SJCRH30 (cell line): ENCODE data around the gene DISP1. TPM values are rescaled to one million over a fixed set of nuclear protein-coding genes. Genes with fewer than 3 reads are reported as not detected.

Experiments
- DNase-seq, 2 experiments: peaks; one replicate each; pipeline ENCODE4 v3.0.0-alpha.2; 2015 to 2020
- H3K27ac ChIP-seq: fragments of 250-450 bp; sonication (Bioruptor Pico); 2 replicates; pipeline ENCODE4 v1.5.1; 2020; ENCODE audit warnings: mild to moderate bottlenecking, moderate library complexity
- H3K27me3 ChIP-seq: fragments of 250-450 bp; sonication (Bioruptor Pico); 2 replicates; pipeline ENCODE4 v1.5.1; 2020; ENCODE audit warnings: mild to moderate bottlenecking, moderate library complexity
- H3K36me3 ChIP-seq: fragments of 250-450 bp; sonication (Bioruptor Pico); 2 replicates; pipeline ENCODE4 v1.5.1; 2020; ENCODE audit warnings: mild to moderate bottlenecking, moderate library complexity
- H3K4me1 ChIP-seq: fragments of 250-450 bp; sonication (Bioruptor Pico); 2 replicates; pipeline ENCODE4 v1.5.1; 2020; ENCODE audit warnings: mild to moderate bottlenecking, moderate library complexity
- H3K4me3 ChIP-seq: fragments of 250-450 bp; sonication (Bioruptor Pico); 2 replicates; pipeline ENCODE4 v1.5.1; 2020; ENCODE audit warnings: mild to moderate bottlenecking, moderate library complexity
- H3K9me3 ChIP-seq: fragments of 250-450 bp; sonication (Bioruptor Pico); replicated peaks from 2 replicates; pipeline ENCODE4 v1.5.1; 2020; ENCODE audit warnings: mild to moderate bottlenecking, moderate library complexity
- total RNA-seq: library from RNA; depleted of rRNA; stranded (reverse); fragments of >200 nt; shearing (Covaris generic); gene quantifications from 2 replicates; pipeline ENCODE4 v1.2.3, GENCODE V29; 2014

Gene DISP1
- total RNA-seq, 1 experiment from 2014 or later: 24.6 TPM

DNA sequence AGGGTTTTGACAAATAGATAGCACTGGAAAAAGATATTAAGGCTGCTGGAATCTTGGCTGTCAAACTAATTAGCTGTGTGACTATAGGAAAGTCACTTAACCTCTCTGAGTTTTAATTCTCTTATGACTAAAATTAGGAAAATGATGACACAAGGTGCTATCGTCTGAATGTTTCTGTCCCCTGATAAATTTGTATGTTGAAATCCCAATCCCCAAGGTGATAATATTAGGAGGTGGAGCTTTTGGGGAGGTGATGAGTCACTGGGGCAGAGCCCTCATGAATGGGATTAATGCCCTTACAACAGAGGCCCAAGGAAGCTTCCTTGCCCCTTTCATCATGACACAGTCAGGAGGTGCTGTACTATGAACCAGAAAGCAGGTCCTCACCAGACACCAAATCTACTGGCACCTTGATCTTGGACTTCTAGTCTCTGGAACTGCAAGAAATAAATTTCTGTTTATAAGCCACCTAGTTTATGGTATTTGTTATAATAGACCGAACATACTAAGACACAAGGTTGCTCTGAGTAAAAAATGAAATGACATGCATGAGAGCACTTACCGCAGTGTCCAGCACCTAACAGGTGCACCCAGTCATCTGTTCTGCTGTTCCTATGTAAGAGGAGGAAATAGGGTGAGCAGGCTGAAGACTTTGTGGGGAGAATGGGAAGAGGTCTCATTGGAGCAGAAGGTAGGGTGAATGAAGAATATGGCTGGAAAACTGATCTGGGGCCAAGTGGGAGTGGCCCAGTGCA lies 26.3 kb upstream of the DISP1 start:
- Histone ChIP-seq H3K36me3 (no peaks in the 10 kb centered on the region), H3K4me1 (peaks cover 30% of the 10 kb centered on the region), H3K27ac (no peak overlapping the region), H3K9me3 (no peaks in the 10 kb centered on the region), H3K27me3 (no peaks in the 10 kb centered on the region), H3K4me3 (no peak overlapping the region)
- DNase-seq: no peak

- no peak for DNase-seq
- H3K36me3 ChIP-seq: no peaks in the 10 kb centered on the region
- H3K27ac ChIP-seq: no peak overlapping the region
- peaks cover 17% of the 10 kb centered on the region for H3K4me1 ChIP-seq
- H3K4me3 ChIP-seq: no peak overlapping the region
- no peaks in the 10 kb centered on the region for H3K27me3 ChIP-seq
- H3K9me3 ChIP-seq: no peaks in the 10 kb centered on the region
These were observed 24.7 kb upstream of the DISP1 start for GRCh38 chr1:222790115-222790514.

DNA sequence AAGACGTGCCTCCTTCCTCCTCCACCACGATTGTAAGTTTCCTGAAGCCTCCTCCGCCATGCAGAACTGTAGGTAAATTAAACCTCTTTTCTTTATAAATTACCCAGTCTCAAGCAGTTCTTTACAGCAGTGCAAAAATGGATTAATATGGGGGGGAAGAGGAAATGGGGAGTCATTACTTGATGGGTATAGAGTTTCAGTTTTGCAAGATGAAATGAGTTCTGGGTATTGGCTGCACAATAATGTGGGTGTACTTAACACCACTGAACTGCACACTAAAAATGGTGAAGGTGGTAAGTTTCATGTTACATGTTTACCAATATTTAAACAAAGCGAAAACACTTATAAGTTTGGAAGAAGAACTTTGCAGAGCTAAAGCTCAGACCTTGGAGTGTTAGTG lies 24.3 kb upstream of the DISP1 start:
- no peak overlapping the region for H3K27ac ChIP-seq
- DNase-seq: no peak

DNA sequence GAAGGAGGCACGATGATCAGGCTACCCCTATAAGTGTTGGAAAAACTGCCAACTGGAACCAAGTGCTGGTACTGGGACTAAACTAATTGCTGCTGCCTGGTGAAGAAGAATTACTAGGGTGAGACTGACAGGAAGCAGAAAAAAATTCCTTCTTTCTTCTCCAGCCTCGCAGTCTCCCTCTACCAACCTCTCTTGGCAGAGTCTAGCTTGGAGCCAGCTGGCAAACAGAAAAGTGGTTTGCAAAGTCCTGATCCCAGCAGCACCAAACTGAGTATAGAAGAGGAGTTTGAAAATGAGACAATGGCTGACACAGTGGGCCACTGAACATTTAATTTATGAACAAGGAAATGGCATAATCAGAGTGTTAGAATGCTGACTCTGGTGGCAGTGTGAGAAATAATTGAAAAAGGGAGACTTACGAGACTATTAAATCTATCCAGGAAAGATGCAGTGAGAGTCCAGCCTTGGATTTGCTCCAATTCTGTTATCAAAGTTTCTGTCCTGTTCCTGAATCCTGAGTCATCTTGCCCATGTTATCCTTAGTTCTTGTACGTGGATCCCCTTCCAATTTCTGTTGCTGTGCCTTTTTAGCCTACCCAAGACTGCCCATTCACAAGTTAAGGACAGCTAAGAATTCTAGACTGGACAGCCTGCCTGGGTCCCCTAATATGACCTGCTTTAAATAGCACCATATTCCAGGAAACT lies 23.7 kb upstream of the DISP1 start:
- H3K9me3 ChIP-seq: no peaks in the 10 kb centered on the region
- no peaks in the 10 kb centered on the region for H3K27me3 ChIP-seq
- H3K4me3 ChIP-seq: no peak overlapping the region
- no peak overlapping the region for H3K27ac ChIP-seq
- DNase-seq: no peak
- no peaks in the 10 kb centered on the region for H3K36me3 ChIP-seq
- H3K4me1 ChIP-seq: peaks cover 7% of the 10 kb centered on the region

More for the DNA sequence above, 24.3 kb upstream of the DISP1 start:
- no peaks in the 10 kb centered on the region for H3K9me3 ChIP-seq
- H3K36me3 ChIP-seq: no peaks in the 10 kb centered on the region
- H3K27me3 ChIP-seq: no peaks in the 10 kb centered on the region
- H3K4me1 ChIP-seq: peaks cover 13% of the 10 kb centered on the region
- H3K4me3 ChIP-seq: no peak overlapping the region

DNA sequence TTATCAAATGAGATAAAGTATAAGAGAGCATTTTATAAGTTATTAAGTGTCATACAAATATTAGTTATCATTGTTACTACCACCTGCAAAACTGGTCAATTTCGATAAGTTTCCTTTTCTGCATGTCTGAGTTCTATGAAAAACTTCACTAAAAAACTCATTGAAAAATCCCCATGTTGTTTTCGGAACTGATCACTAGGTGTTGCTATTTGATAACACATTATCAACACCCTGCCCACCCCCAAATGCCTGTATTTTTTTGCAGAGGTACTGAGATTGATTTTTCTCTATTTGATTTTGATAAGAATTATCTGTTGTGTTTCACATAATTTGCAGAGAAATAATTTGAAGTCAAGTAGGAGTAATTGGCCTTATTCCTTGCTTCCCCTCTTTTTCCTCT lies 22.1 kb upstream of the DISP1 start:
- Histone ChIP-seq H3K9me3 (no peaks in the 10 kb centered on the region), H3K4me3 (no peak overlapping the region), H3K27me3 (no peaks in the 10 kb centered on the region), H3K4me1 (no peaks in the 10 kb centered on the region), H3K36me3 (no peaks in the 10 kb centered on the region), H3K27ac (no peak overlapping the region)
- peak in 1 of 2 experiments; percentile 64 for DNase-seq

DNA sequence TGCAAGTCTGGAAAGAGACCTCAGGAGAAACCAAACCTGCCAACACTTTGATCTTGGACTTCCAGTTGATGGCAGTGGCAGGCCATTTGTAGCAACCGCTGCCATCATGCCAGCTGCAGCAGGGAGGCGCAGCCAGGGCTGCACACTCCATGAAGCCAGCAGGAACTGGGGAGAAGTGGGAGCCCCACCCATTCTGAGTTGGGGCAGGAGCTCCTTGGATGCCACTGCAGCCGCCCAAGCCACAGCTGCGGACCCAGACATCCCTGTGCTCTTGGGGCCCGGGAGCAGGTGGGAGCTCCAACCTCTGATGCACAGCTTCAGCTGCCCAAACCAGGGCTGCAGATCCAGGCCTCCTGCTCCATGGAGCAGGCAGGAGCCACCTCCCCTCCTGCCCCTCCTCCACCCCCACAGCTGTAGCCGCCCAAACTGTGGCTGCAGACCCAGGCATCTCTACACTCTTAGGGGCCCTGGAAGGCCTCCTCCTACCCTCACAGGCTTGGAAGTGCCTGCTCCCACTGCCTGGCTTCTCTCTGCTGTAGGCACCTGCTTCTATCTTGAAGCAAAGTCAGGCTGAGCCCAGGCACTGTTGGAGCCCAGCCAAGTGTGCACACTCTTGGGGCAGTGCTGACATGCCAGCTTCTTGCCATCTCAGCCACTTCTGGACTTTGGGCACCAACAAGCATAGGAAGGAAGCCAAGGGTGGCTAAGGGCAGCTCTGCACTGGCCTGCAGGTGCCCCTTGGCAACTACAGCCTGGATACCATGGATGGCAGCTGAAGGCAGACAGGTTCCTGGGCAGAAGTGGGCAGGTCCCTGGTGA lies 20.0 kb upstream of the DISP1 start:
- no peaks in the 10 kb centered on the region for H3K9me3 ChIP-seq
- no peaks in the 10 kb centered on the region for H3K36me3 ChIP-seq
- H3K27me3 ChIP-seq: no peaks in the 10 kb centered on the region
- DNase-seq: peak; percentile 48 to 64
- no peaks in the 10 kb centered on the region for H3K4me1 ChIP-seq
- H3K4me3 ChIP-seq: no peak overlapping the region
- H3K27ac ChIP-seq: no peak overlapping the region

GRCh38 chr1:222798116-222798515 lies 16.7 kb upstream of the DISP1 start:
- DNase-seq: peak; percentile 14 to 26
- Histone ChIP-seq H3K9me3 (no peaks in the 10 kb centered on the region), H3K27ac (no peak overlapping the region), H3K4me3 (no peak overlapping the region), H3K36me3 (no peaks in the 10 kb centered on the region), H3K27me3 (no peaks in the 10 kb centered on the region), H3K4me1 (no peaks in the 10 kb centered on the region)

GRCh38 chr1:222798975-222799374 lies 15.9 kb upstream of the DISP1 start:
- no peak overlapping the region for H3K4me3 ChIP-seq
- no peak for DNase-seq
- no peaks in the 10 kb centered on the region for H3K9me3 ChIP-seq
- H3K27ac ChIP-seq: no peak overlapping the region
- H3K27me3 ChIP-seq: no peaks in the 10 kb centered on the region
- no peaks in the 10 kb centered on the region for H3K36me3 ChIP-seq
- H3K4me1 ChIP-seq: no peaks in the 10 kb centered on the region

GRCh38 chr1:222801067-222801466 lies 13.8 kb upstream of the DISP1 start:
- H3K4me3 ChIP-seq: no peak overlapping the region
- H3K36me3 ChIP-seq: no peaks in the 10 kb centered on the region
- no peaks in the 10 kb centered on the region for H3K9me3 ChIP-seq
- no peak for DNase-seq
- no peaks in the 10 kb centered on the region for H3K27me3 ChIP-seq
- no peak overlapping the region for H3K27ac ChIP-seq
- no peaks in the 10 kb centered on the region for H3K4me1 ChIP-seq

DNA sequence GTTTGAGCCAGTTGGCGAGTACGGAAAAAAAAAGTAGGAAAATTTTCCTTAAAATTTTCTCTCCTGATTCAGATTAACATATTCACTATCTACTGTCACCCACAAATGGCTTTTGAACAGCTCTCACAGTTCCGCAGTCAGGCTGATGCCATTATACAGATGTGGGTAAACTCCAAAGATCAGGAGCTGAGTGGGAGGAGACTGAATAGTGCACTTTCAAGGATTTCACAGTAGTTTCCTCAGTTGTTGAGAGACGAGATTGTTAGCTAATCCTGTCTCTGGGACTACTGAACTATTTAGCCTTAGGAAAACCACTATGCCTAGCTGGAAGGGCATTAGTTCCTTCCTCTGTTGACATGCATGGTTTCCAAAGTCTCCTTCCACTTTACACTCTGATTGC lies 3.2 kb upstream of the DISP1 start:
- H3K36me3 ChIP-seq: no peaks in the 10 kb centered on the region
- H3K27ac ChIP-seq: no peak overlapping the region
- no peaks in the 10 kb centered on the region for H3K27me3 ChIP-seq
- H3K4me1 ChIP-seq: peaks cover 7% of the 10 kb centered on the region
- H3K9me3 ChIP-seq: no peaks in the 10 kb centered on the region
- no peak for DNase-seq
- no peak overlapping the region for H3K4me3 ChIP-seq

GRCh38 chr1:222813866-222814535 lies 838 bp upstream of the DISP1 start:
- H3K27me3 ChIP-seq: no peaks in the 10 kb centered on the region
- peak in 1 of 2 experiments; percentile 49 for DNase-seq
- H3K27ac ChIP-seq: peak overlapping the region; percentile 57
- H3K36me3 ChIP-seq: no peaks in the 10 kb centered on the region
- no peaks in the 10 kb centered on the region for H3K9me3 ChIP-seq
- peak overlapping the region; percentile 78 for H3K4me3 ChIP-seq
- H3K4me1 ChIP-seq: peaks cover 10% of the 10 kb centered on the region

DNA sequence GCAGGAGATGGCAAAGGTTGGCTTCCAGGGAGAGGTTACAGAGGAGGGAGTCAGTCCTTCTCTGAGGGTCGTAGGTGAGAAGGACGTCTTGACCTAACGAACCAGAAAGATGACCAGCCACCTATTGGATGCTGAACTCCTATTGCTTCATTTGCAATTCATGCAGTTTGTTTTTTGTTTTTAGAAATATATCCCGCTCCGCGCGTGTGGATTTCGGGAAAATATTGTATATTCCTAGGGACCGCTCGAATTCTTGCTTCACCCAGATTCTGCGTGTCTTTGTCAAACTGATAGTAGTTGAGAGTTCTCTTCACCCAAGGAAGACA lies 564 bp downstream of the DISP1 start:
- peak overlapping the region; percentile 78 for H3K4me3 ChIP-seq
- no peak for DNase-seq
- H3K4me1 ChIP-seq: peaks cover 10% of the 10 kb centered on the region
- H3K9me3 ChIP-seq: no peaks in the 10 kb centered on the region
- H3K36me3 ChIP-seq: no peaks in the 10 kb centered on the region
- H3K27me3 ChIP-seq: no peaks in the 10 kb centered on the region
- H3K27ac ChIP-seq: peak overlapping the region; percentile 57

- Histone ChIP-seq H3K27me3 (no peaks in the 10 kb centered on the region), H3K9me3 (no peaks in the 10 kb centered on the region), H3K4me1 (peaks cover 10% of the 10 kb centered on the region), H3K4me3 (no peak overlapping the region), H3K27ac (no peak overlapping the region), H3K36me3 (no peaks in the 10 kb centered on the region)
- DNase-seq: peak; percentile 19 to 54
These were observed 2.7 kb downstream of the DISP1 start for GRCh38 chr1:222817529-222817928.

GRCh38 chr1:222818171-222818570 lies 3.3 kb downstream of the DISP1 start:
- Histone ChIP-seq H3K9me3 (no peaks in the 10 kb centered on the region), H3K36me3 (no peaks in the 10 kb centered on the region), H3K27me3 (no peaks in the 10 kb centered on the region), H3K27ac (no peak overlapping the region), H3K4me1 (peaks cover 10% of the 10 kb centered on the region), H3K4me3 (no peak overlapping the region)
- DNase-seq: no peak
